NCI-H1417 (cell line): Measurements from ENCODE around the gene C8G.
A peak's percentile ranks its signal among the peaks of the same experiment; 100 is the strongest.

Source experiments
- DNase-seq, 3 experiments: peaks; one replicate each; lab custom pipeline; 2025; lab: John Stamatoyannopoulos, UW

C8G gene

GRCh38 chr9:136968333-136969127, 23.5 kb downstream of the C8G start:
- DNase-seq = no peak

- no peak for DNase-seq
These were observed 24.1 kb downstream of the C8G start for GRCh38 chr9:136969150-136969549.

GRCh38 chr9:136969774-136970173, 24.7 kb downstream of the C8G start:
- DNase-seq = no peak

- no peak for DNase-seq
These were observed 25.3 kb downstream of the C8G start for GRCh38 chr9:136970361-136970760.

DNA sequence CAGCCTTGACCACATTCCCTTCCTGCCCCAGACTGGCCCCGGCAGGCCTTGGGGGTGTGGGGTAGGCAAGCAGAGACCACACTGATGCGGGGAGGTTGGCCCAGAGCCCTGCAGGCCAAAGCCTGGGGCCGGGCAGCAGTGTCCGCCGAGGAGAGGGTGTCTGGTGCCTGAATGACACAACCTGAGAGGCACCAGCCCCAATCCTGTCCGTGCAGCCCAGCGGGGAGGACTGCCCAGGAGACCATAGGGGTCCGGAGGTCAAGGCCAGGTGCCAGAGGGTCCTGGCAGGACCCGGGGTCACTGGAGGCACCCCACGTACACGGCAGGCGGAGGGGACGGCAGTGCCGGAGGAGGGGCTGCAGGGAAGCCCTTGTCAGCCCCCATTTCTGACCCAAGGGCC, 26.7 kb downstream of the C8G start:
- DNase-seq = no peak

GRCh38 chr9:136972335-136972734, 27.3 kb downstream of the C8G start:
- no peak for DNase-seq

DNA sequence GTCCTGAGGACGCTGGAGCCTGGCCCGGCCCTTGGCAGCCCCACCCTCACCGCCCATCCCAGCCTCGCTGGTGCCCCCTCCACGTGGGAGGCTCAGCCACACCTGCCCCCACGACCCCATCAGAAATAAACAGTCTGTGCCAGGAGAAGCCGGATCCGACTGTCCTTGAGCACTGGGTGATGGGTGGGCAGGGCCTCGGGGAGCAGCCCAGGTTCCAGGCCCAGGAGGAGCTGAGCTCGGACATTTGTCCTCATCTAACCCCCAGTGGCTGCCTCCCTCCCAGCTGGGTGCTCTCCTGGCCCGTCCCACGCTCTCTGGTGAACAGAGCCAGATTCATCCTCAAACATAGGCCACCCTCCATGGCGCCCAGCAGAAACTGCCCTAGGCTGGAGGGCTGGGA, 27.7 kb downstream of the C8G start:
- DNase-seq = no peak

- DNase-seq = no peak
These were observed 28.9 kb downstream of the C8G start for GRCh38 chr9:136973618-136974617.

DNA sequence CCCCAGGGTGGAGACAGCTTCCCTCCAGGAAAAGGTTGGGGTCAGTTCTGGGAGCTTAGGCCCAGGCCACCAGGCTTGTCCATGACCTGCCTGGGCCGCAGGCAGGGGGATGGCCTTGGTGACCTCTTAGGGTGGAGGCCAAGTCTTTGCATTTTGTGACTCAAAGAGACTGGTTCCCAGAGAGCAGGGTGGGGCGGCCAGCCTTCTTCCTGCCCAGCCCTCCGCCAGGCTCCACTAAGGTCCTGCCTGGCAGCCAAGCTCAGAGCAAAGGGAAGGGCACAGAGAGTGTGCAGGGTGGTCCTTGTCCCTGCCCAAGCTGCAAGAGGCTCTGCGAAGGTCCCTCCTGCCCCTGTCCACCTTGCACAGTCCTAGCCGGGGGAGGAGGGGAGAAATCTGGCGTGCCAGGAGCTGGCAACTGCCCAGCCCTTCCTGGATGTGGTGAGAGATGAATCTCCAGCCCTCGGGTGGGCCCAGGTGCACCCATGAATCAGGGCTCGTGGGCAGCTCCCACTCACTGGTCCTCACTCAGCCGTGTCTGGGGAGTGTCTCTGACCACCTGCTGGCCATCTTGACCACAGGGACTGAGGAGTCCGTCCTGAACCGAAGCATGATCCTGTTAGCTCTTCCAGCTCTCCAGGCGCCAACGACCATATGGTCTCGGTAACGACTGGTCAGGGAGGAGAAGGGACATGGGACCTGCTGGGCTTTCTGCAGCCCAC, 29.9 kb downstream of the C8G start:
- no peak for DNase-seq

GRCh38 chr9:136975644-136976043, 30.6 kb downstream of the C8G start:
- DNase-seq = no peak

DNA sequence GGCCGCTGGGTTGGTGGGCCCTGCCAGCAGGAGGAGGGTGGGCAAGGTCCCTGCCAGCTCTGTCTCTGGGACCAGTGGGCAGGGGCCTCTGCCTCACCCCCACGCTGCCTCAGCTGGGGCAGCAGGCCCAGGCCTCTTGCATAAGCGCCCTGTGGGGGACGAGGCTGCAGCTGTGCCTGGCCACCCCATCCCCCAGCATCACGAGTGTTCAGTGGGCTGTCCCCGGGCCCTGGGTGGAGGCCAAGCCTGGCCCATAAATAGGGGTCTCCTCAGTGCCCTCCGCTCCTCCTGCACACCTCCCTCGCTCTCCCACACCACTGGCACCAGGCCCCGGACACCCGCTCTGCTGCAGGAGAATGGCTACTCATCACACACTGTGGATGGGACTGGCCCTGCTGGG, 32.2 kb downstream of the C8G start, which contains the start of gene PTGDS:
PTGDS (plus strand) TSS at position 282 of the 400 bp plus-strand sequence; CDS start at position 357, 75 bp downstream.
- DNase-seq = no peak

DNA sequence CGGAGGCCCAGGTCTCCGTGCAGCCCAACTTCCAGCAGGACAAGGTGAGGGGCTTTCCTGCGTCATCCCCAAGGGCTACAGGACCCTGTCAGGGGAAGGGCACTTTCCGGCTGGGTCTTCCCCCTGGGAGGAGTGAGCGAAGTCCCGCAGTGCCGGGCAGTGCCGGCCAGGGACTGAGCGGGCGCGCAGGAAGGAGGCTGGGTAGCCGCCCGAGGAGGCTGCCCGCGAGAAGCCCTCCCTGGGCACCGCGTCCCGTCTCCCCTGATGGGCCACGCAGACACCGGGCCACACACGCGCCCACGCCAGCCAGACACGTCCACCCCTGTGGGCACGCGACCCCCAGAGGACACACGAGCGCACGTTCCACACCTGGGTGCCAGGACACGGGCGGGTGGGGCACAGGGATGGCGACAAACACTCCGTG, 32.6 kb downstream of the C8G start:
- no peak for DNase-seq

GRCh38 chr9:136978073-136978864, 33.2 kb downstream of the C8G start:
- peak; percentile 21 to 72 (median 62) for DNase-seq

- DNase-seq = no peak
These were observed 34.0 kb downstream of the C8G start for GRCh38 chr9:136978865-136979544.

DNA sequence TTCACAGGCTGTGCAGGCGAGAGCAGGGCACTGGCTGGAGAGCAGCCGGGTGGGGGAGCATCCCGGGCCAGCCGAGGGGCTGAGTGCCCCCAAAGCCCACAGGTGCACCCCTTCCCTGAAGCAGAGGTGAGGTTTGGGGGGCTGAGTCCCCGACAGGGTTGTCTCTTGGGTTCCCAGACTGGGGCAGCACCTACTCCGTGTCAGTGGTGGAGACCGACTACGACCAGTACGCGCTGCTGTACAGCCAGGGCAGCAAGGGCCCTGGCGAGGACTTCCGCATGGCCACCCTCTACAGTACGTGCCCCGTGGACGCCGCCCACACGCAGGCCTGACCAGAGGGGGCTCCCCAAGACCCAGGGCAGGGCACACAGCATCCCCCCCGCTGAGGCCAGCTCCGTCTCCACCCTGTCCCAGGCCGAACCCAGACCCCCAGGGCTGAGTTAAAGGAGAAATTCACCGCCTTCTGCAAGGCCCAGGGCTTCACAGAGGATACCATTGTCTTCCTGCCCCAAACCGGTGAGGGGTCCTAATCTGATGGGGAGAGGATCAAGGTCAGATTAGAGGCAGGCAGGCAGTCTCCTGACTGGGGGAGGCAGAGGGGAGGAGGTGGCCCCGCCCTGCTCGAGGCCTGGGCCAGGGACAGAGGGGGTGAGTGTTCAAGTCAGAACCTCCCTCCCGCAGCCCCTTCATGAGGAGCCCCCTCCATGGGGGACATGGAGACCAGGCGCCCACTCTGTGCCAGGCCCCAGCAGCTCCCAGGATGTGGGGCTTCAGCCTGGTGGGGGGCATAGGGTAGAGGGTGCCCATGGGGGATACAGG, 34.9 kb downstream of the C8G start:
- no peak for DNase-seq

DNA sequence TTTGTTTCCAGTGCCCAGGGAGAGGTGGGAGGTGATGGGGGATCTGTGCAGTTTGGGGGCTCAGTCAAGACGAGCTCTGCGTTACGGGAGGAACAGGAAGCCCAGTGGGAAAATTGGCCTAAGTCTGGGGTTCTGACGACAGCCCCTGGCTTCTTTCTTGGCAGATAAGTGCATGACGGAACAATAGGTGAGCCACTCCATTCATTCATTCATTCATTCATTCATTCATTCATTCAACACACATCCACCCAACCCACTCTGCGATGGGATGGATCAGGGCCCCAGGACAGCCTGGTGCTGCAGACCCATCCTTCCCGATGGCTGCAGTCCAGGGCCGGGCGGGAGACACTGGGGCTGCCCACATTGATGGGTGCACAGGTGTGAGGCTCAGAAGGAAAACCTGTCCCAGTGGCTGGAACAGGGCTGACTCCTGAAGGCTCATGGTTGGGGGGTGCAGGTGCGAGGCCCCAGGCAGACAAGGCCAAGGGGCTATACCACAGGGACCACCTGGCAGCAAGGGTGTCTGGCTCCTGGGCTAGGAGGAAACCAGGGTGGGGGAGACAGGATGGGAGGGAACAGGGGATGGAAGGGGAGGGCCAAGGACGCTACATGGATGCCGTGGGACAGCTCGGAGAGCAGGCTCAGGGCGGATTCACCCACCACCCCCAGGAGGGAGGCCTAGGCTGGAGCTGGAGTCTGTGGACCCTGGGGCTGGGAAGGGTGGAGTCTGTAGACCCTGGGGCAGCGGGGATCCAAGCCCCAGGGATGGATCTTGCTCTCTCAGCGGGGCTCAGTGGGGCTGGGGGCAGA, 35.8 kb downstream of the C8G start:
- no peak for DNase-seq

GRCh38 chr9:136981588-136982231, 36.7 kb downstream of the C8G start:
- DNase-seq = no peak
